HK-2 (cell line): ENCODE measurements around the gene SYNGR1.
A peak's percentile ranks its signal among the peaks of the same experiment; 100 is the strongest.

Experiments
- DNase-seq: peaks from one replicate; pipeline ENCODE4 v3.0.0-alpha.2; 2018; ENCODE audit not compliant: unreplicated experiment

The SYNGR1 gene

GRCh38 chr22:39349967-39350726 is at the start of gene SYNGR1:
SYNGR1 (plus strand) TSS chr22:39349991; CDS start chr22:39350011, 20 bp downstream.
- no peak for DNase-seq

GRCh38 chr22:39300186-39300830 is 49.5 kb upstream of the SYNGR1 start:
- no peak for DNase-seq

- no peak for DNase-seq
Observed at GRCh38 chr22:39301108-39301507, 48.7 kb upstream of the SYNGR1 start.

- no peak for DNase-seq
Observed at GRCh38 chr22:39301926-39302325, 47.9 kb upstream of the SYNGR1 start.

GRCh38 chr22:39302431-39302960 is 47.3 kb upstream of the SYNGR1 start:
- no peak for DNase-seq

GRCh38 chr22:39303358-39303757 is 46.4 kb upstream of the SYNGR1 start:
- DNase-seq: no peak

- DNase-seq: no peak
Observed at GRCh38 chr22:39303892-39304671, 45.7 kb upstream of the SYNGR1 start.

GRCh38 chr22:39306456-39307361 is 43.1 kb upstream of the SYNGR1 start:
- DNase-seq: no peak

GRCh38 chr22:39308614-39309363 is 41.0 kb upstream of the SYNGR1 start:
- peak; percentile 84 for DNase-seq

- peak; percentile 66 for DNase-seq
Observed at GRCh38 chr22:39309364-39309861, 40.4 kb upstream of the SYNGR1 start.

- peak; percentile 76 for DNase-seq
Observed at GRCh38 chr22:39309881-39310714, 39.7 kb upstream of the SYNGR1 start.

GRCh38 chr22:39311592-39312400 is 38.0 kb upstream of the SYNGR1 start:
- DNase-seq: peak; percentile 57

- DNase-seq: no peak
Observed at GRCh38 chr22:39312410-39312809, 37.4 kb upstream of the SYNGR1 start.

GRCh38 chr22:39313258-39314001 is 36.4 kb upstream of the SYNGR1 start:
- no peak for DNase-seq

GRCh38 chr22:39314251-39314971 is 35.4 kb upstream of the SYNGR1 start:
- peak; percentile 30 for DNase-seq

GRCh38 chr22:39315389-39315788 is 34.4 kb upstream of the SYNGR1 start:
- DNase-seq: no peak

- DNase-seq: peak; percentile 84
Observed at GRCh38 chr22:39316440-39317083, 33.2 kb upstream of the SYNGR1 start.
